ENCODE results near the gene AP3S2. TPM values are rescaled to one million over a fixed set of nuclear protein-coding genes. Genes with fewer than 3 reads are reported as not detected.

AP3S2 gene
- total RNA-seq, 1 experiment from 2014 or later: 53.9 TPM

DNA sequence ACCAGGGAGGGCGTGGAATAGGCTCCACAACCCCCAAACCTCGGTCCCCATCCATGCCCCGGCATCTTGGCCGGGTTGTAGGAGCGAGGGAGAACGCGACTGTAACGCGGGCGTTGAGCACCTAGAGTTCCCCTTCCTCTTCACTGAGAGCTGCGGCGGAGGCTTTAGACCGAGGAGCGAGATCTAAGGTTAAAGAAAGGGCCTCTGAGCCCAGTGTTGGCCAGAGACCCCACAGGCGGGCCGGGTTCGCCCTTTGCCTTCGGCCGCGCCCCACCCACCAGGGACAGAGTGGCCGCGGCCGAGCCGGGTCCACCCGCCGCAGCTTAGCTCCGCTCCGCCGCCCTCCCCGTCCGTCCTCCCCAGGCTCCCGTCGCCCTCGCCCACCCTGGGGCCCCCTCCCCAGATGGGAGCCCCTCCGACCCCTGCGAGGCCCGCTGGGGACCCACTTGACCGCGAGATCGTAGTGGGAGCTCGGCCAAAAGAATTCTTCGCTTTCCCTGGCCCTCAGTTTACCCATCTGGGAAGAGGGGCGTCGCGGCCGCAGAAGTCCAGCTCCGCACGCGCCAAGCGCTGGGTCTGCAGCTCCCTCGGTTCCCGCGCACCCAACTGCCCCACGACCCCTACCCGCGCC, 79.6 kb downstream of the AP3S2 start:
- no peak for DNase-seq (ENCODE audit: low read depth)

GRCh38 chr15:89813381-89814111, 80.2 kb downstream of the AP3S2 start:
- DNase-seq (ENCODE audit: low read depth): no peak

DNA sequence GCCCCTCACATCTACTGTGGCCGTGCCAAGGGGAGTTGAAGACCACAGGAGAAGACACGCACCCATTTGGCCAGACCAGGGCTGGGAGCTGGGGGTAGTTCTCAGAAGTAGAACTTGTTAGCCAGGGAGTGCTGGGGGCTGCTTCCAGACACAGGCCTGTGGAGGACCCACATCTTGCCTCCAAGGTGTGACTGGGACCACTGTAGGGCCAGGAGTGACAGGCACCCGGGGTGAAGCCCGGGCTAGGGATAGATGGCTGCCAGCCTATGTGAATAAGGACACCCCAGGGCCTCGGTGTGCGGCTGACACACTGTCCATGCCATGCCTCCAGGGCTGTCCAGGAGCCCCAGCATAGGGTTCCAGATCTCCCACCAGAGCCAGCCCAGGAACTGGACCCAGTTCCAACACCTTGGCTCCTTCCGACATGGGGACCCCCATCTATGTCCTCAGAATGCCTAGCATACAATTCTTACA, 80.9 kb downstream of the AP3S2 start:
- no peak for DNase-seq (ENCODE audit: low read depth)

- DNase-seq (ENCODE audit: low read depth): peak; percentile 45
These were observed 81.6 kb downstream of the AP3S2 start for GRCh38 chr15:89812011-89812846.

GRCh38 chr15:89810837-89811236, 83.0 kb downstream of the AP3S2 start:
- no peak for DNase-seq (ENCODE audit: low read depth)

- no peak for DNase-seq (ENCODE audit: low read depth)
These were observed 84.0 kb downstream of the AP3S2 start for GRCh38 chr15:89809787-89810148.

DNA sequence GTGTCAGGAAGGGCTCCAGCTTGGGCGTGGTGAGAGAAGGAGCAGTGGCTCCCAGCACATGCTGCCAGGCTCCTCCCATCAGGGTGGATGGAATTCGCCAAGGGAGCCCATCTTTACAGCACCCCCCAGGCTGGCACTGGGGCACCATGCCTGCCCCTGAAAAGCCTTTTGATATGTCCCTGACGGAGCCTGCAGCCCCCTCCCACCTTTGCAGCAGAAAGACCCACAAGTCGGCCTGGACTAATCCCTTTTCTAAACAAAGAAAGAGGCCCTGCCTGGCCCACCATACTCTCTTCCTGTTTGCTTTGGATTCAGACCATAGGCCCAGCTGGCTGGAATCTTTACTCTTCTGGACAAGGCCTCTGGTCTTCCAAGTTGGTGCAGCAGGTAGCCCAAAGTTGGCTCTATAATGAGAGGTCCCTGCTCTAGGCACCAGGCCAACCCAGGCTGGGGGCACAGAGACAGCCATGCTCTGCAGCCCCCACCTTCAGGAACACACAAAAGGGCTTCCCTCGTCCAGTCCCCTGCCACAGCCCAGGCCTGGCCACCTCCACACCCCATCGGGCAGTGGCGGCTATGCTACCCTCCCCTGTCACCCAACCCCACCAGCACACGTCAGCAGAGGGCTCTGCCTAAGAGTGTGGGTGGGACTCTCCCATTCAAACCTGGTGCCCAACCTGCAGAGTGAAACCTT, 84.6 kb downstream of the AP3S2 start:
- DNase-seq (ENCODE audit: low read depth): peak; percentile 34

- DNase-seq (ENCODE audit: low read depth): no peak
These were observed 85.5 kb downstream of the AP3S2 start for GRCh38 chr15:89808160-89808870.

DNA sequence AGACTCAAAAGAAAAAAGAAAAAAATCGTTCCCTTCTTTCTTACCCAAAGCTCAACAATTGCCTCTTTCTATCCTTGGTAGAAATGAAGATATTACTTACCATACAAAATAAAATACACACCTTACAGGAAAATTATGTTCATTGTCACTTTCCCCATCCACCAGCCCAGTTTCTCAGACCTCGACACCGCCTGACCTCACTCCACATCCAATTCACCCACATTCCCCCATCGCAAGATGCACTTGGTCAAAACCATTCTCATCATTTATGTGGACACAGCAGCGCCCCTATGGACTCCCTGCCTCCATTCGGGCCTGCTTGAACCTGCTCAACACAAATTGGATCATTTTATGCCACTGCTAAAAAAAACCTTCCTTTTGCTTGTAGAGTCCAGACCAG, 86.1 kb downstream of the AP3S2 start:
- no peak for DNase-seq (ENCODE audit: low read depth)

- no peak for DNase-seq (ENCODE audit: low read depth)
These were observed 86.9 kb downstream of the AP3S2 start for GRCh38 chr15:89806559-89807550.

- DNase-seq (ENCODE audit: low read depth): no peak
These were observed 87.6 kb downstream of the AP3S2 start for GRCh38 chr15:89806210-89806558.

- DNase-seq (ENCODE audit: low read depth): no peak
These were observed 88.3 kb downstream of the AP3S2 start for GRCh38 chr15:89805241-89806209.

DNA sequence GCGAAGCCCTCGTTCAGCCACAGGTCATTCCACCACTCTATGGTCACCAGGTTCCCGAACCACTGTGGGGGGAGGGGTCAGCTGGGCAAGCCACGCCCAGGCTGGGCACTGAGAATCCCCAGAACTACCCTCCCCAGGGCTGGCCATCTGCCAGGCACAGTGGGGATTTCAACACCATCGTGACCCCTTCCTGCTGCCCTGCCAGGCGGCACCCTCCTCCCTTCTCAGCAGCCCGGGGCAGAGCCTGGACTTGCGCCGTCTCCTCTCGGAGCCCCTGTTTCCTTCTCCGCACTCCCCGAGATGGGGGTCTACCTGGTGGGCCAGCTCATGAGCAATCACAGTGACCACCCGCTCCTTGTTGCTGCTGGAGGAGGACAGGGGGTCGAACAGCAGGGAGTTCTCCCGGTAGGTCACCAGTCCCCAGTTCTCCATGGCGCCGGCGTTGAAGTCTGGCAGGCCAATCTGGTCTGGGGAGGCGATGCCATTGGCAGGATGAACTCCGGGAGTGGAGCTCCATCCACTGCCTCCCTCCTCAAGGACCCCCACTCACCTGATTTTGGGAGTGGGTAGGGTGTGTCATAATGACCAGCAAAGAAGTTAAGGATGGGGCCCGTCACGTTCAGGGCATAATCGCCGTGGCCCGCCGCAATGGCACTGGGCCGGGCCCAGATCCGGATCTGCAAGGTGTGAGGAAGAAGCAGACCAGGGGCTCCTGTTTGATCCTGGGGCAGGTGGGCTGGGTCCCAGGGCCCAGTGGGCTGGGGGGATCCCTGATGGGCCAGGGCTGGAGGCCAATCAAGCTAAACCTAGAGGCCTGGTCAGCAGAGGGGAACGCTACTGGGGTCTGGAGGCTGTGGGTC, 89.6 kb downstream of the AP3S2 start:
- no peak for DNase-seq (ENCODE audit: low read depth)

GRCh38 chr15:89802986-89803824, 90.6 kb downstream of the AP3S2 start:
- DNase-seq (ENCODE audit: low read depth): no peak

- DNase-seq (ENCODE audit: low read depth): no peak
These were observed 91.4 kb downstream of the AP3S2 start for GRCh38 chr15:89802231-89802928.

DNA sequence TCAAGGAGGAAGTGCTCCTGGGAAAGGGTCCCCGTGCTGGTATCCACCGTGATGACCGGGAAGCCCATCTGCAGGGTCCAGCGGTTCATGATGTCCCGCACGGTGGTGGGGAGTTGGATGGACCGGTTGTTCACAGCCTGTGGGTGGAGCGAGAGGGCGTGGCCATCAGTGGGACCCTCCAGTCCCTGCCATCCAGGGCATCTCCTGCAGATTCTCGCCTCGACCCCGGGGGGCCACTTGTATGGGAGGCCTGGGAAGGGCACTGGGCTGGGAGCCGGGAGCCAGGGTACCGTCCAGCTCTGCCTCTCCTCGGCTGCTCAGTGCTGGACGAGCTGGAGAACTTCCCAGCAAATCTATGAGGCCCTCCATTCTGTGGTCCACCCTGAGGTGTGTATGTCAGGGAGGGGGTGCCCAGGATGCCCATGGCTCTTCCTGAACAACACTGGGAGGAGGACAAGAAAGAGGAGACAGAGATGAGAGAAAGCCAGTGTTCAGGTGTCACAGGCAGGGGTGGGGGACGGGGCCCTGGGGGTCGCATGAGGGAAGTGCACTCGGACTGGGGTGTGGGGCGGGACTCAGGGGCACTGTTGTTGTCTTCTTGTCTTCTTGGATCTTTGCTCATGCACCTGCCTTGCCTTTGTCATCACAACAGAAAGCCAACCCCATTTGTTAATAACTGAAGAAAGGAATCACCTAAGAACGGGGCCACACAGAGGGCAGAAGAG, 92.2 kb downstream of the AP3S2 start:
- no peak for DNase-seq (ENCODE audit: low read depth)

Measured in Daoy (cell line).